ENCODE measurements around the gene TMCO6. TPM values are rescaled to one million over a fixed set of nuclear protein-coding genes. Genes with fewer than 3 reads are reported as not detected.
"Not testable (repeated sequence)": the region's sequence is repeated elsewhere in the genome, so short reads cannot be mapped to it uniquely, and the experiment has no call there.

The TMCO6 gene
- total RNA-seq, 1 donor from 2014 or later = 38.1 TPM

DNA sequence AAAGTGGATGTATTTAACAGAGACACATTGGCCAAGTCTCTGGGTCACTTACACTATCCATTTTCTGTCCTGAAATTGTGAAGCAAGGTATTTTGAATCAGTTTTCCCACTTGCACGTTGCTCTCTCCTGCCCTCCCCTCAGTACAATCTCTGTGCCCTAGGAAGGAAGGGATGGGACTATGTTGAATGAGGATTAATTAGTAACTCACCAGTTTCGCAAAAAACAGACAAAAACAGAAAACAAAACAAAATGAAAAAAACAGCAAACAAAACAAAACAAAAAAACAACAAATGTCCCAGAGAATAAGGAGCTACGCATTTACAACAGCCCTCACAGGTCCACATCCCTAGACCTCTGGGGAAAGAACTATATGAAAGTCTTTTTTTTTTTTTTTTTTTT is 5.1 kb upstream of the TMCO6 start:
- Mint-ChIP-seq H3K27me3 (peaks cover 16% of the 10 kb centered on the region), H3K4me3 (no peak overlapping the region), H3K9me3 (no peaks in the 10 kb centered on the region), H3K4me1 (peaks cover 33% of the 10 kb centered on the region), H3K36me3 (ENCODE audit: low read depth) (no peaks in the 10 kb centered on the region), H3K27ac (no peak overlapping the region)
- DNase-seq = no peak
- intact Hi-C loops (cut with micrococcal nuclease) = loop anchor here (2.0 kb wide), 2 partner anchors 261 to 271 kb away; no protein-coding TSS in a partner anchor

- Mint-ChIP-seq H3K27ac (peak overlapping the region; percentile 17), H3K4me1 (peaks cover 38% of the 10 kb centered on the region)
Measured at GRCh38 chr5:140635291-140636257, 3.7 kb upstream of the TMCO6 start.

GRCh38 chr5:140637371-140638100 is 1.7 kb upstream of the TMCO6 start:
- Mint-ChIP-seq H3K27me3 (peaks cover 3% of the 10 kb centered on the region), H3K27ac (no peak overlapping the region), H3K36me3 (ENCODE audit: low read depth) (peaks cover 16% of the 10 kb centered on the region), H3K4me1 (peaks cover 43% of the 10 kb centered on the region), H3K9me3 (no peaks in the 10 kb centered on the region), H3K4me3 (no peak overlapping the region)
- no peak for DNase-seq
- intact Hi-C loops (cut with micrococcal nuclease) = loop anchor here (2.0 to 5.0 kb wide), 3 partner anchors 53 to 395 kb away; partner anchors contain the start of genes ANKHD1, HARS1 and HARS2

More at GRCh38 chr5:140635291-140636257, 3.7 kb upstream of the TMCO6 start:
- Mint-ChIP-seq H3K36me3 (ENCODE audit: low read depth) (peaks cover 3% of the 10 kb centered on the region), H3K9me3 (no peaks in the 10 kb centered on the region), H3K4me3 (no peak overlapping the region), H3K27me3 (peaks cover 16% of the 10 kb centered on the region)
- no peak for DNase-seq
- intact Hi-C loops (cut with micrococcal nuclease) = loop anchor here (2.0 to 5.0 kb wide), 3 partner anchors 263 to 393 kb away; no protein-coding TSS in a partner anchor

DNA sequence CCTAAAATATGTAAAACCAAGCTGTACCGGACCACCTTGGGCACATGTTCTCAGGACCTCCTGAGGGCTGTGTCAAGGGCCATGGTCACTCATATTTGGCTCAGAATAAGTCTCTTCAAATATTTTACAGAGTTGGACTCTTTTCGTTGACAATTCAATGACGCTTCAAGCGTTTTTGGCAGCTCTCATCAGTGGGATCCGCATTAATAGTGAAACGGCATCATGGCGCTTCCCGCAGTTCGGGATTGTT is 428 bp upstream of the TMCO6 start:
- Mint-ChIP-seq H3K4me3 (peak overlapping the region; percentile 86), H3K4me1 (peaks cover 38% of the 10 kb centered on the region), H3K36me3 (ENCODE audit: low read depth) (peaks cover 23% of the 10 kb centered on the region), H3K27ac (peak overlapping the region; percentile 90)
- DNase-seq, H3K9me3 Mint-ChIP-seq, H3K27me3 Mint-ChIP-seq: not testable (repeated sequence)
- intact Hi-C loops (cut with micrococcal nuclease) = loop anchor here (1.0 to 5.0 kb wide), 6 partner anchors 8 to 397 kb away; partner anchors contain the start of genes ANKHD1, APBB3, HARS1 and HARS2

- H3K36me3 Mint-ChIP-seq (ENCODE audit: low read depth) = peaks cover 44% of the 10 kb centered on the region
- H3K4me3 Mint-ChIP-seq = no peak overlapping the region
Measured at GRCh38 chr5:140641716-140642115, 2.5 kb downstream of the TMCO6 start.

DNA sequence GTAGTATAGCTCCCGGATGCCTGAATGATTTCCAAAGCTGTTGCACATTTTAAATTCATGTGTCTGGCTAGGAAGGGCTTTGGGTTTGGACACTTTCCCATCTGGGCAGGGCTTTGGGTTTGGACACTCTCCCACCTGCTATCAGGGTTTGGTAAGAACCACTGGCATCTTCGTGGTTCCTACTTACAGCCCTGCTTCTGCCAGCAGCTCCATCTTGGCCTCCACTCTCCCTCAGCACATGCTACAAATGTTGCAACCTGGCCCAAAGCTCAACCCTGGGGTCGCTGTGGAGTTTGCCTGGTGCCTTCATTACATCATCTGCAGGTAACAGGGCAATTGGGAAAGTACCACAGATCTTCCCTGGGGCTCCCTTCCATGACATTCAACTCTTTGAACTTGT is 3.5 kb downstream of the TMCO6 start:
- Mint-ChIP-seq H3K4me3 (no peak overlapping the region), H3K27ac (no peak overlapping the region), H3K9me3 (no peaks in the 10 kb centered on the region), H3K4me1 (peaks cover 43% of the 10 kb centered on the region), H3K36me3 (ENCODE audit: low read depth) (peaks cover 48% of the 10 kb centered on the region), H3K27me3 (no peaks in the 10 kb centered on the region)
- no peak for DNase-seq
- intact Hi-C loops (cut with micrococcal nuclease) = no loop called here

More at GRCh38 chr5:140641716-140642115, 2.5 kb downstream of the TMCO6 start:
- DNase-seq = no peak
- Mint-ChIP-seq H3K27me3 (no peaks in the 10 kb centered on the region), H3K27ac (no peak overlapping the region), H3K4me1 (peaks cover 43% of the 10 kb centered on the region), H3K9me3 (no peaks in the 10 kb centered on the region)
- intact Hi-C loops (cut with micrococcal nuclease) = no loop called here

- H3K36me3 Mint-ChIP-seq (ENCODE audit: low read depth) = peaks cover 61% of the 10 kb centered on the region
- H3K9me3 Mint-ChIP-seq = no peaks in the 10 kb centered on the region
- H3K27me3 Mint-ChIP-seq = no peaks in the 10 kb centered on the region
- H3K4me1 Mint-ChIP-seq = peaks cover 27% of the 10 kb centered on the region
- peak overlapping the region; percentile 98 for H3K27ac Mint-ChIP-seq
- DNase-seq = no peak
- intact Hi-C loops (cut with micrococcal nuclease) = loop anchor here (1.0 to 2.0 kb wide), 6 partner anchors 8 to 284 kb away; partner anchors contain the start of genes APBB3, HARS1, HARS2 and SLC35A4
- peak overlapping the region; percentile 94 for H3K4me3 Mint-ChIP-seq
Measured at GRCh38 chr5:140647042-140647419, 7.8 kb downstream of the TMCO6 start.

- Mint-ChIP-seq H3K27ac (no peak overlapping the region), H3K27me3 (no peaks in the 10 kb centered on the region), H3K4me3 (no peak overlapping the region), H3K4me1 (no peaks in the 10 kb centered on the region), H3K9me3 (no peaks in the 10 kb centered on the region), H3K36me3 (ENCODE audit: low read depth) (peaks cover 71% of the 10 kb centered on the region)
- no peak for DNase-seq
- intact Hi-C loops (cut with micrococcal nuclease) = no loop called here
Measured at GRCh38 chr5:140658870-140659269, 19.6 kb downstream of the TMCO6 start.

DNA sequence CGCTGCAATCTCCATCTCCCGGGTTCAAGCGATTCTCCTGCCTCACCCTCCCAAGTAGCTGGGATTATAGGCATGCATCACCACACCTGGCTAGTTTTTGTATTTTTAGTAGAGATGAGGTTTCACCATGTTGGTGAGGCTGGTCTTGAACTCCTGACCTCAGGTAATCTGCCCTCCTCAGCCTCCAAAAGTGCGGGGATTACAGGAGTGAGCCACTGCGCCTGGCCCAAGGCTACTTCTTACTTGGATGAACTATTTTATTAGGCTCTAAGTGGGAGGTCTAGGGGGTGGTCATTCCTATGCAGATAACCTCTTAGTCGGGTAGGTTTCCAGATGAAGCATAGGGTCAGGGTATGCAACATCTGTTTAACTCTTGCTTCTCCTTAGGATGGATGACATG is 21.1 kb downstream of the TMCO6 start:
- H3K4me3 Mint-ChIP-seq; H3K4me1 Mint-ChIP-seq; H3K9me3 Mint-ChIP-seq; DNase-seq; intact Hi-C loops (cut with micrococcal nuclease); H3K27me3 Mint-ChIP-seq; H3K27ac Mint-ChIP-seq: not testable (repeated sequence)
- H3K36me3 Mint-ChIP-seq (ENCODE audit: low read depth) = peaks cover 63% of the 10 kb centered on the region

DNA sequence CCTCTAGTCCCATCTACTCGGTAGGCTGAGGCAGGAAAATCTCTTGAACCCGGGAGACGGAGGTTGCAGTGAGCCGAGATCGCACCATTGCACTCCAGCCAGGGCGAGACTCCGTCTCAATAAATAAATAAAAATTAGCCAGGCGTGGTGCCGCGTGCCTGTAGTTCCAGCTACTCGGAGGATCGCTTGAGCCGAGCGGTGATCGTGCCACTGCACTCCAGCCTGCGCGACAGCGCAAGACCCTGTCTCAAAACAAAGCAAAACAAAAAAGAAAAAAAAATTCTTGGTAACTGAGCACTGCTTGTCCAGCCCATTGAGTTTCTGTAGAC is 24.7 kb downstream of the TMCO6 start:
- Mint-ChIP-seq H3K27ac (peak overlapping the region; percentile 98), H3K27me3 (no peaks in the 10 kb centered on the region), H3K4me3 (peak overlapping the region; percentile 100), H3K4me1 (peaks cover 26% of the 10 kb centered on the region), H3K36me3 (ENCODE audit: low read depth) (peaks cover 70% of the 10 kb centered on the region), H3K9me3 (no peaks in the 10 kb centered on the region)
- no peak for DNase-seq
- intact Hi-C loops (cut with micrococcal nuclease) = loop anchor here (1.0 kb wide), 5 partner anchors 17 to 100 kb away; partner anchors contain the start of genes APBB3, HARS1, HARS2 and IK

GRCh38 chr5:140664359-140665119 is 25.3 kb downstream of the TMCO6 start, which contains the start of gene WDR55:
WDR55 (plus strand) TSS chr5:140664904; CDS start chr5:140664913, 9 bp downstream.
- DNase-seq = peak; percentile 99
- no peaks in the 10 kb centered on the region for H3K9me3 Mint-ChIP-seq
- peaks cover 70% of the 10 kb centered on the region for H3K36me3 Mint-ChIP-seq (ENCODE audit: low read depth)
- no peaks in the 10 kb centered on the region for H3K27me3 Mint-ChIP-seq
- peak within 1 kb of the TSS; percentile 100 for H3K4me3 Mint-ChIP-seq
- peaks cover 26% of the 10 kb centered on the region for H3K4me1 Mint-ChIP-seq
- peak within 1 kb of the TSS; percentile 98 for H3K27ac Mint-ChIP-seq
- intact Hi-C loops (cut with micrococcal nuclease) = loop anchor here (1.0 kb wide), 5 partner anchors 17 to 100 kb away; partner anchors contain the start of genes APBB3, HARS1, HARS2 and IK

DNA sequence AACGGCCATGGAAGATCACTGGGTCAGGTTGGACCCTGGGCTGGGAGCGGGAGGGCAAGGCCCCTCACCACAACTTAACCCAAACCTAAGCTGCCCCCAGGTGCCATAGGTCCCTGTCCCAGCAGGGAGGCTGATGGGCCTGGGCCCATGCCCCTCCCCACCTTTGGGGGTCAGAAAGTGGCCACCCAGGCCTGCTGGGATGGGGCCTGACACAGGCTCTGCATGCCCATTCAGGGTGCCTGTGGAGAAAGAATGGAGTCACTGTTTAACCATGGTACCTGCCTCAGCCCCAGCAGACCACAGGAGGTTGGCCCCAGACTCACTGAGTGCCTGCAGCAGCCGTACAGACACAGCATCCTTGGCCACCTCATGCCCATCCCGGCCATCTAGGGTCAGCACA is 31.8 kb downstream of the TMCO6 start:
- H3K4me3 Mint-ChIP-seq; H3K27ac Mint-ChIP-seq; intact Hi-C loops (cut with micrococcal nuclease); H3K9me3 Mint-ChIP-seq; DNase-seq; H3K27me3 Mint-ChIP-seq: not testable (repeated sequence)
- Mint-ChIP-seq H3K4me1 (peaks cover 20% of the 10 kb centered on the region), H3K36me3 (ENCODE audit: low read depth) (peaks cover 73% of the 10 kb centered on the region)

DNA sequence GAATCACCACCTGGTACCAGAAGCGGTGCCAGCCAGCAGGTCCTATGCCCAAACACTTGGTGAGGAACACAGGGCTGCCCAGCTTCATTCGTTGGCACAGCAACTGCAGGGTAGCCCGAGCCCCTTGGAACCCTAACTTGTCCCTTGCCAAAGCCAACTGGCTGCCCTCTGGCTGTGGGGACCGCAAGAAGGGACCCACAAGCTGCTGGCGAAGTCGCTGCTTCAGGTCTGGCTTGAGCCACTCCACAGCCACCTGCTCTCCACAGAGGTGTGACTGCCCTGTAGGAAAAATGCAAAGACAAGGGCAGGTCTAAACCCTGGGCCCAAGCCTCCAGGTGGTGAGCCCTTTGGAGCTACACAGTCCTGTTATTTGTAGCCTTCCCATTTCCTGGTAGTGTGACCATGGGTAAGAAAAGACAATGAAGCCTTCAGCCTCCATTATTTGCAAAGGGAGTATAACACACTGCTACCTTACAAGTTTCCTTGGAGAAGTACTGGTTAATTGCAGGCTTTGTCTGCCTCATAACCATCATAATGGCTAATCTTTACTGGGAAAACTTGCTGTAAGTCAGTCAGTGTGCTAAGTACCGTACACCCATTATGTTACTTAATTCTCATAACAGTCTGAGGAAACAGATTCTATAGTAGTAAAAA is 32.3 kb downstream of the TMCO6 start:
- no peak for DNase-seq
- Mint-ChIP-seq H3K36me3 (ENCODE audit: low read depth) (peaks cover 75% of the 10 kb centered on the region), H3K27me3 (no peaks in the 10 kb centered on the region), H3K27ac (no peak overlapping the region), H3K4me3 (no peak overlapping the region), H3K9me3 (no peaks in the 10 kb centered on the region), H3K4me1 (peaks cover 16% of the 10 kb centered on the region)
- intact Hi-C loops (cut with micrococcal nuclease) = no loop called here

Data from activated CD4-positive, alpha-beta T cell treated with anti-CD3 and anti-CD28 coated beads, Interleukin-2, amount 10 ng/mL, durations not matched to agents 24 days and 14 days (primary cell).